Cortex of kidney (tissue), 1 donor: ENCODE results near the gene NCL.
"Not testable (repeated sequence)": the region's sequence is repeated elsewhere in the genome, so short reads cannot be mapped to it uniquely, and the experiment has no call there.

Experiments used
- DNase-seq: peaks from one replicate; lab custom pipeline; 2025; lab: John Stamatoyannopoulos, UW

Gene NCL

GRCh38 chr2:231430437-231430836 lies 33.8 kb downstream of the NCL start:
- not testable (repeated sequence) for DNase-seq

GRCh38 chr2:231429901-231430300 lies 34.4 kb downstream of the NCL start:
- DNase-seq, result no peak

GRCh38 chr2:231429152-231429551 lies 35.1 kb downstream of the NCL start:
- no peak for DNase-seq

GRCh38 chr2:231427116-231427515 lies 37.2 kb downstream of the NCL start:
- no peak for DNase-seq

- DNase-seq, result no peak
These were observed 38.2 kb downstream of the NCL start for GRCh38 chr2:231425811-231426703.

GRCh38 chr2:231425291-231425810 lies 38.9 kb downstream of the NCL start:
- DNase-seq, result no peak

- DNase-seq, result no peak
These were observed 41.1 kb downstream of the NCL start for GRCh38 chr2:231423176-231423575.

- no peak for DNase-seq
These were observed 42.2 kb downstream of the NCL start for GRCh38 chr2:231422056-231422455.

- no peak for DNase-seq
These were observed 43.2 kb downstream of the NCL start for GRCh38 chr2:231421051-231421580.

GRCh38 chr2:231418820-231419640 lies 45.3 kb downstream of the NCL start:
- no peak for DNase-seq

GRCh38 chr2:231415029-231415428 lies 49.3 kb downstream of the NCL start:
- DNase-seq, result no peak

- DNase-seq, result no peak
These were observed 50.3 kb downstream of the NCL start for GRCh38 chr2:231413921-231414476.

- no peak for DNase-seq
These were observed 50.8 kb downstream of the NCL start for GRCh38 chr2:231413456-231413855.

- no peak for DNase-seq
These were observed 51.7 kb downstream of the NCL start for GRCh38 chr2:231412618-231412963.

GRCh38 chr2:231411831-231412617 lies 52.3 kb downstream of the NCL start:
- peak; percentile 62 for DNase-seq

- no peak for DNase-seq
These were observed 53.0 kb downstream of the NCL start for GRCh38 chr2:231411237-231411636.

GRCh38 chr2:231410293-231411004 lies 53.8 kb downstream of the NCL start:
- no peak for DNase-seq

GRCh38 chr2:231409776-231410175 lies 54.5 kb downstream of the NCL start:
- DNase-seq, result no peak

- DNase-seq, result not testable (repeated sequence)
These were observed 56.0 kb downstream of the NCL start for GRCh38 chr2:231408304-231408703.

GRCh38 chr2:231407686-231408085 lies 56.6 kb downstream of the NCL start:
- not testable (repeated sequence) for DNase-seq
